Ascending aorta (tissue), 2 donors: Measurements from ENCODE around the gene SULT6B1. TPM values are rescaled to one million over a fixed set of nuclear protein-coding genes. Genes with fewer than 3 reads are reported as not detected.
"Not testable (repeated sequence)": the region's sequence is repeated elsewhere in the genome, so short reads cannot be mapped to it uniquely, and the experiment has no call there.

ENCODE experiments used
- DNase-seq, 2 donors: peaks; one replicate each; pipeline ENCODE4 v3.0.0-alpha.2; 2019; ENCODE audit warnings: low spot score in 2 of 2
- H3K27ac ChIP-seq, 2 donors: fragments of 200-600 bp; sonication (generic); one replicate each; pipeline ENCODE4 v1.5.1; 2016 to 2017; ENCODE audit warnings: mild to moderate bottlenecking in 1 of 2
- H3K27me3 ChIP-seq: fragments of 200-600 bp; sonication (generic); one replicate; pipeline ENCODE4 v1.5.1; 2017
- H3K36me3 ChIP-seq, 2 donors: fragments of 200-600 bp; sonication (generic); one replicate each; pipeline ENCODE4 v1.5.1; 2016
- H3K4me1 ChIP-seq, 2 donors: fragments of 200-600 bp; sonication (generic); one replicate each; pipeline ENCODE4 v1.5.1; 2016 to 2017; ENCODE audit warnings: mild to moderate bottlenecking in 1 of 2
- H3K4me3 ChIP-seq, 2 donors: fragments of 200-600 bp; sonication (generic); one replicate each; pipeline ENCODE4 v1.5.1; 2016 to 2017; ENCODE audit warnings: mild to moderate bottlenecking in 1 of 2
- H3K9me3 ChIP-seq, 2 donors: fragments of 200-600 bp; sonication (generic); one replicate each; pipeline ENCODE4 v1.5.1; 2016
- intact Hi-C: fragments of 100-400 bp; cut with DNase I; formaldehyde crosslinking; loops from one replicate; pipeline ENCODE4 v1.15.1; 2023
- total RNA-seq: library from RNA; depleted of rRNA; stranded (reverse); fragments of >200 nt; gene quantifications from one replicate; pipeline ENCODE4 v1.1.0, GENCODE V29; 2016
- TF ChIP-seq, protein P1 (sequence below), 3 experiments: fragments of 200-600 bp in 2 of 3; fragments of 450-650 bp in 1 of 3; sonication (generic) in 2 of 3; IDR thresholded peaks; one replicate each; pipeline ENCODE4 v1.5.1; 2016 to 2019; ENCODE audit warnings: antibody characterized with exemption in 3 of 3, mild to moderate bottlenecking in 1 of 3, moderate library complexity in 1 of 3

SULT6B1 gene
- total RNA-seq, 1 donor from 2014 or later: not detected

DNA sequence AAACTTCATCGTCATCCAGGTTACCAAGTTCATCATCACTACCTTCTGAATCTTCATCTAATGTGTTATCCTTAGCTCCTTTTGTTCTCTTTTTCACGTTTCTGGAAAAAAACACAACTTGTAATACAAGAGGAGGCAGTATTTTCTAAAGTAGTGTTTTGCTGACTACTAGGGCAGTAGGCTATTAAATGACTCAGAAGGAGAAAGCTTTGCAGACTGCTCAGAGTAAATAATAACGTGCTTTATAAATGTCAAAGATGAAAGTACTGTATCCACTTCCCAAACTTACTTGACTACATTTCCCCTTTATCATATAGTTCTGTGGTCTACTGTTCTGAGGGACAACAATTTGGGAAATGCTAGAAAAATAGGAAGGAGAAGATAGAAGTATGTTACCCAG, 23.5 kb upstream of the SULT6B1 start:
- Histone ChIP-seq H3K4me1 (no peaks in the 10 kb centered on the region), H3K27ac (no peak overlapping the region), H3K4me3 (no peak overlapping the region), H3K9me3 (peaks cover 27 to 40% of the 10 kb centered on the region in 2 donors), H3K36me3 (peaks cover 72 to 94% of the 10 kb centered on the region in 2 donors), H3K27me3 (no peaks in the 10 kb centered on the region)
- DNase-seq: no peak
- TF ChIP-seq, protein P1, sequence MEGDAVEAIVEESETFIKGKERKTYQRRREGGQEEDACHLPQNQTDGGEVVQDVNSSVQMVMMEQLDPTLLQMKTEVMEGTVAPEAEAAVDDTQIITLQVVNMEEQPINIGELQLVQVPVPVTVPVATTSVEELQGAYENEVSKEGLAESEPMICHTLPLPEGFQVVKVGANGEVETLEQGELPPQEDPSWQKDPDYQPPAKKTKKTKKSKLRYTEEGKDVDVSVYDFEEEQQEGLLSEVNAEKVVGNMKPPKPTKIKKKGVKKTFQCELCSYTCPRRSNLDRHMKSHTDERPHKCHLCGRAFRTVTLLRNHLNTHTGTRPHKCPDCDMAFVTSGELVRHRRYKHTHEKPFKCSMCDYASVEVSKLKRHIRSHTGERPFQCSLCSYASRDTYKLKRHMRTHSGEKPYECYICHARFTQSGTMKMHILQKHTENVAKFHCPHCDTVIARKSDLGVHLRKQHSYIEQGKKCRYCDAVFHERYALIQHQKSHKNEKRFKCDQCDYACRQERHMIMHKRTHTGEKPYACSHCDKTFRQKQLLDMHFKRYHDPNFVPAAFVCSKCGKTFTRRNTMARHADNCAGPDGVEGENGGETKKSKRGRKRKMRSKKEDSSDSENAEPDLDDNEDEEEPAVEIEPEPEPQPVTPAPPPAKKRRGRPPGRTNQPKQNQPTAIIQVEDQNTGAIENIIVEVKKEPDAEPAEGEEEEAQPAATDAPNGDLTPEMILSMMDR (IDR thresholded peaks at IDR 0.05): no peak
- intact Hi-C loops: no loop called here

DNA sequence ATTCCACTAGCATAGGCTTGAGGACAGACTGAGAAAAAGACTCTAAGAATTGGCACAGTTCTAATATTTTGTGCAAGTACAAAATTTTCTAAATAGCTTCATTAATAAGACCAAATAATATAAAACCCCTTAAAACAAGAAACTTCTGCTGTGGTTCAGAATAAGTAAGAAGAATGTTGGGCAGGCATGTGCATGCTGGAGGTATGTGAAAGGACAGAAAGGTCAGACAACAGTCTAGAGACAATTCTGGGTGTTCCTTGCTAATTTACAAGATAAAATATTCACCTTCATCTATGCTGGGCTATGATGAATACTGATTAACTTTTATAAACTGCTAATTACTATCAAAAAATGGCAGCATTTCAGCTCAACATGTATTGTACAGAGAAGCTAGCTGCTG, 22.7 kb upstream of the SULT6B1 start:
- Histone ChIP-seq H3K9me3 (peaks cover 27 to 48% of the 10 kb centered on the region in 2 donors), H3K27ac (no peak overlapping the region), H3K27me3 (no peaks in the 10 kb centered on the region), H3K4me1 (no peaks in the 10 kb centered on the region), H3K4me3 (no peak overlapping the region), H3K36me3 (peaks cover 73 to 95% of the 10 kb centered on the region in 2 donors)
- TF ChIP-seq, protein P1 (IDR thresholded peaks at IDR 0.05): no peak
- intact Hi-C loops: no loop called here
- no peak for DNase-seq

DNA sequence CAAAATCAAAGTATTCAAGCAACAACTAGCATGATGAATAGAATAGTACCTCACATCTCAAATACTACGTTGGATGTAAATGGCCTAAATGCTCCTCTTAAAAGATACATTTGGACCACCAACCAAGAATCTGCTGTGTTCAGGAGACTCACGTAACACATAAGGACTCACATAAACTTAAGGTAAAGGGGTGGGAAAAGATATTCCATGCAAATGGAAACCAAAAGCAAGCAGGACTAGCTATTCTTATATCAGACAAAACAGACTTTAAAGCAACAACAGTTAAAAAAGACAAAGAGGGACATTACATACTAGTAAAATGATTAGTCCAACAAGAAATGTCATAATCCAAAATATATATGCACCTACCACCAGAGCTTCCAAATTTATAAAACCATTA, 18.3 kb upstream of the SULT6B1 start:
- H3K9me3 ChIP-seq: peaks cover 27 to 76% of the 10 kb centered on the region in 2 donors
- H3K27me3 ChIP-seq, H3K27ac ChIP-seq, DNase-seq, H3K4me3 ChIP-seq, H3K4me1 ChIP-seq, intact Hi-C loops: not testable (repeated sequence)
- peaks cover 87 to 100% of the 10 kb centered on the region in 2 donors for H3K36me3 ChIP-seq

DNA sequence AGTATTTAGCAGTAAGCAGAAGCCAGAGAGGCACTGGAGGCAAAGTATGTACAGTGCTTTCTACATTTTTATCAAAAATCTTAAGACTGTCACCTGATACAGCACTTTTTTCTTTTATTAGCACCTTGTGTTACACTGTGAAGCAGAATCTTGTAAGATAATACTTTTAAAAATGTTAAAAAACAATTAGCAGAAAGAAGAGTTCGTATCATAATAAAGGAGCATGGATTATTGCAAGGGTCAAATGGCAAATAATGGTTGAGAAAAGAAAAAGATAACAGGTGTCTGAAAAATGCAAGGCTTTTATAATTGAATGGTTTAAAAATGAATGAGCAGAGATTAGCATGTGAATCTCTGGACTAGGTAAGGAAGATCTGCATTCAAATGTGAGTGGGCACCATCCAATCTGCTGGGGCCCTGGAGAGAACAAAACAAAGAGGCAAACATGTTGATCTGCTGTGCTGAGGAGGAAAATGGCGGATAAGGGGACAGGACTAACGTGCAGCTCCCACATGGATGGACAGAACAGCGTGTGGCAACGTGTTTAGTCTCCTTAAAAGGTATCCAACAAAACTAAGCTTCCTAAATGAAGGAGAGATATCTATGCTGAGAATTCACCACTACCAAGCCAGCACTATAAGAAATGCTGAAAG, 17.3 kb upstream of the SULT6B1 start:
- TF ChIP-seq, protein P1 (IDR thresholded peaks at IDR 0.05): no peak
- H3K36me3 ChIP-seq: peaks cover 86 to 100% of the 10 kb centered on the region in 2 donors
- no peak for DNase-seq
- no peak overlapping the region for H3K27ac ChIP-seq
- H3K9me3 ChIP-seq: peaks cover 27 to 75% of the 10 kb centered on the region in 2 donors
- no peaks in the 10 kb centered on the region for H3K27me3 ChIP-seq
- H3K4me1 ChIP-seq: no peaks in the 10 kb centered on the region
- intact Hi-C loops: no loop called here
- H3K4me3 ChIP-seq: no peak overlapping the region

DNA sequence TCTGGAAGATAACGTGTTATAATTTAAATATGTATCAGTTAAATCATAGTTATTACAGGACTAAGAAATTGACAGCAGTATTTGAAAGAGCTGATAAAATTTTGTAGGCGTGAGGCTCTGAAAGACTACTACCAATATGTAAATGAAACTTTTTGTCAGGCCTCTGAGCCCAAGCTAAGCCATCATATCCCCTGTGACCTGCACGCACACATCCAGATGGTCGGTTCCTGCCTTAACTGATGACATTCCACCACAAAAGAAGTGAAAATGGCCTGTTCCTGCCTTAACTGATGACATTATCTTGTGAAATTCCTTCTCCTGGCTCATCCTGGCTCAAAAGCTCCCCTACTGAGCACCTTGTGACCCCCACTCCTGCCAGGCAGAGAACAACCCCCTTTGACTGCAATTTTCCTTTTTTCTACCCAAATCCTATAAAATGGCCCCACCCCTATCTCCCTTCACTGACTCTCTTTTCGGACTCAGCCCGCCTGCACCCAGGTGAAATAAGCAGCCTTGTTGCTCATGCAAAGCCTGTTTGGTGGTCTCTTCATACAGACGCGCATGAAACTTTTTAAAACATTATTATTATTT, 16.7 kb upstream of the SULT6B1 start:
- peaks cover 27 to 69% of the 10 kb centered on the region in 2 donors for H3K9me3 ChIP-seq
- H3K27me3 ChIP-seq: not testable (repeated sequence)

DNA sequence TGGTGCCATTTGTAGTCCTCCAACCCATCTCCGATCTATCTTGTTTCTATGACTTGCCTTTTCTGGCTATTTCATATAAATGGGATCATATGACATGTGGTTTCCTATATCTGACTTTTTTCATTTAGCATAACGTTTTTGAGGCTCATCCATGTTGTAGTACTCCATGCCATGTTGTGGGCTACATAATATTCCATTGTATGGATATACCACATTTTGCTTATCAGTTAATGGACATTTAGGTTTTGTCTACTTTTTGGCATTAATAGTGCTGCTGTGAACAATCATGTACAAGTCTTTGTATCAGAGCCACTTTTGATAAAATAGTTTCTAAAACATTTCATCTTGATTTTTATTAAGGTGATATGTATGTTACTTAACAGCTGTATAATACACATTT, 15.2 kb upstream of the SULT6B1 start:
- intact Hi-C loops: no loop called here
- no peaks in the 10 kb centered on the region for H3K4me1 ChIP-seq
- H3K27me3 ChIP-seq: no peaks in the 10 kb centered on the region
- H3K9me3 ChIP-seq: peaks cover 14 to 54% of the 10 kb centered on the region in 2 donors
- H3K27ac ChIP-seq: no peak overlapping the region
- peaks cover 75 to 89% of the 10 kb centered on the region in 2 donors for H3K36me3 ChIP-seq
- TF ChIP-seq, protein P1 (IDR thresholded peaks at IDR 0.05): no peak
- H3K4me3 ChIP-seq: no peak overlapping the region
- no peak for DNase-seq

More for the DNA sequence above, 16.7 kb upstream of the SULT6B1 start:
- intact Hi-C loops, DNase-seq, H3K4me1 ChIP-seq, H3K27ac ChIP-seq, H3K4me3 ChIP-seq: not testable (repeated sequence)
- H3K36me3 ChIP-seq: peaks cover 85 to 100% of the 10 kb centered on the region in 2 donors
